HEK293 (cell line): Measurements from ENCODE around the gene TARBP1.

Experiments
- CTCF ChIA-PET: fragments of 350-600 bp; formaldehyde crosslinking; extraction: SDS; loops from one replicate; lab custom pipeline; 2021; ENCODE audit warnings: antibody characterized with exemption; lab: Yijun Ruan, JAX
- POLR2A ChIA-PET: fragments of 300-600 bp; formaldehyde crosslinking; extraction: SDS; loops from one replicate; lab custom pipeline; 2020; ENCODE audit warnings: antibody characterized with exemption, inconsistent platforms; lab: Yijun Ruan, JAX
- H3K27ac ChIP-seq: fragments of 200-500 bp; sonication (Bioruptor generic); 2 replicates; pipeline ENCODE4 v1.5.1; 2014; ENCODE audit warnings: low read depth, low read length, control low read depth, inconsistent platforms; ENCODE audit errors: extremely low read depth
- H3K36me3 ChIP-seq, 2 experiments: fragments of 200-500 bp in 1 of 2; sonication (Bioruptor generic) in 1 of 2; 1 replicate in 1 of 2; 2 replicates in 1 of 2; pipeline ENCODE4 v1.5.1; 2014 to 2017; ENCODE audit warnings: inconsistent platforms in 2 of 2, low read length in 2 of 2; ENCODE audit not compliant: control insufficient read depth in 2 of 2, insufficient read depth in 1 of 2
- H3K4me1 ChIP-seq: fragments of 200-500 bp; sonication (Bioruptor generic); 2 replicates; pipeline ENCODE4 v1.5.1; 2014; ENCODE audit warnings: mild to moderate bottlenecking, low read length, inconsistent platforms; ENCODE audit not compliant: control insufficient read depth, insufficient read depth
- H3K4me3 ChIP-seq: 2 replicates; pipeline ENCODE4 v1.5.1; 2011; ENCODE audit warnings: low read depth, mild to moderate bottlenecking, control low read depth, low read length, moderate library complexity
- H3K9me3 ChIP-seq: fragments of 200-500 bp; sonication (Bioruptor generic); 2 replicates; pipeline ENCODE4 v1.5.1; 2014; ENCODE audit warnings: low read depth, low read length, inconsistent platforms; ENCODE audit not compliant: control insufficient read depth, insufficient read depth
- GLI2 ChIP-seq: fragments of 450-650 bp; formaldehyde crosslinking; IDR thresholded peaks from 2 replicates; pipeline ENCODE4; 2017; ENCODE audit warnings: missing biosample characterization, missing genetic modification characterization, low read depth, borderline replicate concordance
- KLF10 ChIP-seq: fragments of 450-650 bp; IDR thresholded peaks from 2 replicates; pipeline ENCODE4 v1.5.1; 2018; ENCODE audit warnings: missing biosample characterization, mild to moderate bottlenecking, missing genetic modification characterization
- KLF16 ChIP-seq: fragments of 450-650 bp; formaldehyde crosslinking; IDR thresholded peaks from 2 replicates; pipeline ENCODE4 v1.5.1; 2017; ENCODE audit warnings: missing biosample characterization, missing genetic modification characterization
- KLF17 ChIP-seq: fragments of 450-650 bp; formaldehyde crosslinking; IDR thresholded peaks from 2 replicates; pipeline ENCODE4 v1.5.1; 2016; ENCODE audit warnings: missing biosample characterization, missing genetic modification characterization
- PRDM6 ChIP-seq: fragments of 450-650 bp; formaldehyde crosslinking; IDR thresholded peaks from 2 replicates; pipeline ENCODE4 v1.5.1; 2017; ENCODE audit warnings: missing biosample characterization, missing genetic modification characterization
- ZBTB8A ChIP-seq: fragments of 450-650 bp; formaldehyde crosslinking; IDR thresholded peaks from 2 replicates; pipeline ENCODE4 v1.5.1; 2016; ENCODE audit warnings: missing biosample characterization, missing genetic modification characterization
- ZFP37 ChIP-seq: fragments of 450-650 bp; formaldehyde crosslinking; IDR thresholded peaks from 2 replicates; pipeline ENCODE4 v1.5.1; 2016; ENCODE audit warnings: missing biosample characterization, missing genetic modification characterization
- ZNF175 ChIP-seq: fragments of 450-650 bp; formaldehyde crosslinking; IDR thresholded peaks from 2 replicates; pipeline ENCODE4 v1.5.1; 2016; ENCODE audit warnings: missing biosample characterization, missing genetic modification characterization
- ZNF341 ChIP-seq: fragments of 450-650 bp; formaldehyde crosslinking; IDR thresholded peaks from 2 replicates; pipeline ENCODE4; 2016; ENCODE audit warnings: low read depth, missing biosample characterization, missing genetic modification characterization
- ZNF416 ChIP-seq: fragments of 450-650 bp; formaldehyde crosslinking; IDR thresholded peaks from 2 replicates; pipeline ENCODE4 v1.5.1; 2016; ENCODE audit warnings: missing biosample characterization, missing genetic modification characterization
- ZNF473 ChIP-seq: fragments of 450-650 bp; formaldehyde crosslinking; IDR thresholded peaks from 2 replicates; pipeline ENCODE4 v1.5.1; 2017; ENCODE audit warnings: missing biosample characterization, missing genetic modification characterization
- ZNF510 ChIP-seq: fragments of 450-650 bp; formaldehyde crosslinking; IDR thresholded peaks from 2 replicates; pipeline ENCODE4 v1.5.1; 2018; ENCODE audit warnings: mild to moderate bottlenecking, missing genetic modification characterization, missing biosample characterization; ENCODE audit not compliant: insufficient replicate concordance
- ZNF513 ChIP-seq: fragments of 450-650 bp; IDR thresholded peaks from 2 replicates; pipeline ENCODE4 v1.5.1; 2018; ENCODE audit warnings: missing biosample characterization, missing genetic modification characterization
- ZNF580 ChIP-seq: fragments of 450-650 bp; formaldehyde crosslinking; IDR thresholded peaks from 2 replicates; pipeline ENCODE4 v1.5.1; 2016; ENCODE audit warnings: missing biosample characterization, missing genetic modification characterization
- ZNF596 ChIP-seq: fragments of 450-650 bp; IDR thresholded peaks from 2 replicates; pipeline ENCODE4 v1.5.0; 2018; ENCODE audit warnings: missing biosample characterization, mild to moderate bottlenecking, missing genetic modification characterization, moderate library complexity
- ZNF692 ChIP-seq: fragments of 450-650 bp; formaldehyde crosslinking; IDR thresholded peaks from 2 replicates; pipeline ENCODE4 v1.5.1; 2016; ENCODE audit warnings: missing biosample characterization, missing genetic modification characterization
- ZNF785 ChIP-seq: fragments of 450-650 bp; formaldehyde crosslinking; IDR thresholded peaks from 2 replicates; pipeline ENCODE4 v1.5.1; 2016; ENCODE audit warnings: missing biosample characterization, missing genetic modification characterization
- TF ChIP-seq, protein P1 (sequence below): fragments of 450-650 bp; formaldehyde crosslinking; IDR thresholded peaks from 2 replicates; pipeline ENCODE4 v1.5.1; 2016; ENCODE audit warnings: missing biosample characterization, missing genetic modification characterization
- TF ChIP-seq, protein P2 (sequence below): fragments of 450-650 bp; formaldehyde crosslinking; IDR thresholded peaks from 2 replicates; pipeline ENCODE4 v1.5.1; 2016; ENCODE audit warnings: missing biosample characterization, missing genetic modification characterization
- TF ChIP-seq, protein P3 (sequence below): fragments of 450-650 bp; formaldehyde crosslinking; conservative IDR thresholded peaks from 2 replicates; pipeline ENCODE4 v1.5.1; 2016; ENCODE audit warnings: low read depth, missing biosample characterization, missing genetic modification characterization
- TF ChIP-seq, protein P4 (sequence below): fragments of 450-650 bp; IDR thresholded peaks from 2 replicates; pipeline ENCODE4 v1.5.1; 2018; ENCODE audit warnings: missing biosample characterization, mild to moderate bottlenecking, missing genetic modification characterization

Gene TARBP1

GRCh38 chr1:234507089-234507488 is 28.1 kb upstream of the TARBP1 start (continued):
- TF ChIP-seq ZNF785 (tag by site-specific recombination) (peak; percentile 94), ZNF513 (tag by site-specific recombination) (no peak), ZNF510 (tag by site-specific recombination) (no peak)
- TF ChIP-seq, protein P1, sequence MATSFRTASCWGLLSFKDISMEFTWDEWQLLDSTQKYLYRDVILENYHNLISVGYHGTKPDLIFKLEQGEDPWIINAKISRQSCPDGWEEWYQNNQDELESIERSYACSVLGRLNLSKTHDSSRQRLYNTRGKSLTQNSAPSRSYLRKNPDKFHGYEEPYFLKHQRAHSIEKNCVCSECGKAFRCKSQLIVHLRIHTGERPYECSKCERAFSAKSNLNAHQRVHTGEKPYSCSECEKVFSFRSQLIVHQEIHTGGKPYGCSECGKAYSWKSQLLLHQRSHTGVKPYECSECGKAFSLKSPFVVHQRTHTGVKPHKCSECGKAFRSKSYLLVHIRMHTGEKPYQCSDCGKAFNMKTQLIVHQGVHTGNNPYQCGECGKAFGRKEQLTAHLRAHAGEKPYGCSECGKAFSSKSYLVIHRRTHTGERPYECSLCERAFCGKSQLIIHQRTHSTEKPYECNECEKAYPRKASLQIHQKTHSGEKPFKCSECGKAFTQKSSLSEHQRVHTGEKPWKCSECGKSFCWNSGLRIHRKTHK: no peak
- TF ChIP-seq, protein P2, sequence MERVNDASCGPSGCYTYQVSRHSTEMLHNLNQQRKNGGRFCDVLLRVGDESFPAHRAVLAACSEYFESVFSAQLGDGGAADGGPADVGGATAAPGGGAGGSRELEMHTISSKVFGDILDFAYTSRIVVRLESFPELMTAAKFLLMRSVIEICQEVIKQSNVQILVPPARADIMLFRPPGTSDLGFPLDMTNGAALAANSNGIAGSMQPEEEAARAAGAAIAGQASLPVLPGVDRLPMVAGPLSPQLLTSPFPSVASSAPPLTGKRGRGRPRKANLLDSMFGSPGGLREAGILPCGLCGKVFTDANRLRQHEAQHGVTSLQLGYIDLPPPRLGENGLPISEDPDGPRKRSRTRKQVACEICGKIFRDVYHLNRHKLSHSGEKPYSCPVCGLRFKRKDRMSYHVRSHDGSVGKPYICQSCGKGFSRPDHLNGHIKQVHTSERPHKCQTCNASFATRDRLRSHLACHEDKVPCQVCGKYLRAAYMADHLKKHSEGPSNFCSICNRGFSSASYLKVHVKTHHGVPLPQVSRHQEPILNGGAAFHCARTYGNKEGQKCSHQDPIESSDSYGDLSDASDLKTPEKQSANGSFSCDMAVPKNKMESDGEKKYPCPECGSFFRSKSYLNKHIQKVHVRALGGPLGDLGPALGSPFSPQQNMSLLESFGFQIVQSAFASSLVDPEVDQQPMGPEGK: no peak

- H3K4me3 ChIP-seq: no peak overlapping the region
- H3K9me3 ChIP-seq: no peaks in the 10 kb centered on the region
- H3K4me1 ChIP-seq: peaks cover 8% of the 10 kb centered on the region
- ChIA-PET CTCF (interaction anchor here (1.4 to 1.7 kb wide), 3 partner anchors 19 to 578 kb away, joined by 3 to 5 read pairs (median 4); no protein-coding TSS in a partner anchor), POLR2A (no interaction called here)
- no peak overlapping the region for H3K27ac ChIP-seq
- H3K36me3 ChIP-seq: no peaks in the 10 kb centered on the region
- TF ChIP-seq ZBTB8A (tag by site-specific recombination) (0 out of 2 replicates have a peak, but pooled peaks have one; percentile 19), ZNF596 (no peak), ZNF473 (no peak), KLF10 (tag by site-specific recombination) (no peak), PRDM6 (tag by site-specific recombination) (peak; percentile 74; the same call in 1 of the 2 replicates), GLI2 (no peak), ZNF580 (tag by site-specific recombination) (no peak), ZFP37 (tag by site-specific recombination) (no peak), ZNF341 (tag by site-specific recombination) (peak; percentile 82), ZNF692 (peak; percentile 69; the same call in 1 of the 2 replicates), KLF17 (tag by site-specific recombination) (no peak), ZNF416 (no peak), ZNF175 (no peak), KLF16 (no peak)
- TF ChIP-seq, protein P3, sequence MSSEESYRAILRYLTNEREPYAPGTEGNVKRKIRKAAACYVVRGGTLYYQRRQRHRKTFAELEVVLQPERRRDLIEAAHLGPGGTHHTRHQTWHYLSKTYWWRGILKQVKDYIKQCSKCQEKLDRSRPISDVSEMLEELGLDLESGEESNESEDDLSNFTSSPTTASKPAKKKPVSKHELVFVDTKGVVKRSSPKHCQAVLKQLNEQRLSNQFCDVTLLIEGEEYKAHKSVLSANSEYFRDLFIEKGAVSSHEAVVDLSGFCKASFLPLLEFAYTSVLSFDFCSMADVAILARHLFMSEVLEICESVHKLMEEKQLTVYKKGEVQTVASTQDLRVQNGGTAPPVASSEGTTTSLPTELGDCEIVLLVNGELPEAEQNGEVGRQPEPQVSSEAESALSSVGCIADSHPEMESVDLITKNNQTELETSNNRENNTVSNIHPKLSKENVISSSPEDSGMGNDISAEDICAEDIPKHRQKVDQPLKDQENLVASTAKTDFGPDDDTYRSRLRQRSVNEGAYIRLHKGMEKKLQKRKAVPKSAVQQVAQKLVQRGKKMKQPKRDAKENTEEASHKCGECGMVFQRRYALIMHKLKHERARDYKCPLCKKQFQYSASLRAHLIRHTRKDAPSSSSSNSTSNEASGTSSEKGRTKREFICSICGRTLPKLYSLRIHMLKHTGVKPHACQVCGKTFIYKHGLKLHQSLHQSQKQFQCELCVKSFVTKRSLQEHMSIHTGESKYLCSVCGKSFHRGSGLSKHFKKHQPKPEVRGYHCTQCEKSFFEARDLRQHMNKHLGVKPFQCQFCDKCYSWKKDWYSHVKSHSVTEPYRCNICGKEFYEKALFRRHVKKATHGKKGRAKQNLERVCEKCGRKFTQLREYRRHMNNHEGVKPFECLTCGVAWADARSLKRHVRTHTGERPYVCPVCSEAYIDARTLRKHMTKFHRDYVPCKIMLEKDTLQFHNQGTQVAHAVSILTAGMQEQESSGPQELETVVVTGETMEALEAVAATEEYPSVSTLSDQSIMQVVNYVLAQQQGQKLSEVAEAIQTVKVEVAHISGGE: no peak
- TF ChIP-seq, protein P4, sequence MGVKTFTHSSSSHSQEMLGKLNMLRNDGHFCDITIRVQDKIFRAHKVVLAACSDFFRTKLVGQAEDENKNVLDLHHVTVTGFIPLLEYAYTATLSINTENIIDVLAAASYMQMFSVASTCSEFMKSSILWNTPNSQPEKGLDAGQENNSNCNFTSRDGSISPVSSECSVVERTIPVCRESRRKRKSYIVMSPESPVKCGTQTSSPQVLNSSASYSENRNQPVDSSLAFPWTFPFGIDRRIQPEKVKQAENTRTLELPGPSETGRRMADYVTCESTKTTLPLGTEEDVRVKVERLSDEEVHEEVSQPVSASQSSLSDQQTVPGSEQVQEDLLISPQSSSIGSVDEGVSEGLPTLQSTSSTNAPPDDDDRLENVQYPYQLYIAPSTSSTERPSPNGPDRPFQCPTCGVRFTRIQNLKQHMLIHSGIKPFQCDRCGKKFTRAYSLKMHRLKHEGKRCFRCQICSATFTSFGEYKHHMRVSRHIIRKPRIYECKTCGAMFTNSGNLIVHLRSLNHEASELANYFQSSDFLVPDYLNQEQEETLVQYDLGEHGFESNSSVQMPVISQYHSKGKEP: no peak
Observed at GRCh38 chr1:234505769-234506102, 26.8 kb upstream of the TARBP1 start.
